HG03442 (cell line): ENCODE measurements around the gene TPSD1.
"Not testable (repeated sequence)": the region's sequence is repeated elsewhere in the genome, so short reads cannot be mapped to it uniquely, and the experiment has no call there.

Experiments
- ATAC-seq: cut with Tn5 transposase; IDR thresholded peaks from one replicate; pipeline ENCODE4 v1.9.1; 2021; ENCODE audit warnings: mild to moderate bottlenecking, moderate library complexity; ENCODE audit not compliant: unreplicated experiment

TPSD1 gene

DNA sequence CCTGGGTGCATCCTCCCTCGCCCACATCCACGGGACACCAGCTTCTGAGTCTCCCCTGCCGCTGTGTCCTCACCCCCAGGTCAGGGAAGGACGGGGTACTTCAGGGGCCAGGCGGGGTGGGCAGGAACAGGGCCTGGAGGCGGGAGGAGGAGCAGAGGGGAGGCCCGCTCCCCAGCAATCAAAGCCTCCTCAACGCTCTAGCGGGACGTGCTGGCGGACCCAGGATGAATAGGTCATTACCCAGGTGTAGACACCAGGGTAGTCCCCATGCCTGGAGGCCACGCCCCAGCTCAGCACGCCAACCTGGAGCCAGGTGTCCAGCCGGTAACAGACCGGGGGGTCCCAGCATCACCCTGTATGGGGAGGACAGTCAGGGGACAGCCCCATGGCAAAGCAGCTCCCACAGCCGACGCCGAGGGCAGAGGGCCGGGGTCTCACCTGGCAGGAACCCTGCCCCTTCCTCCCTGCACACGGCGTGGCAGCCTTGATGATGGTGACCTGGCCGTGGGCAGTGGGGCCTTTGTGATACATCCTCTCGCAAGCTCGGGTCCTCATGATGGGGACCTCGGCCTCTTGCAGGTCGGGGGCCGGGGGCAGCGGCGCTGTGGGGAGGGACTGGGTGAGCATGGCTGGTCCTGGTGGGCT lies 24.2 kb downstream of the TPSD1 start:
- ATAC-seq: no peak

DNA sequence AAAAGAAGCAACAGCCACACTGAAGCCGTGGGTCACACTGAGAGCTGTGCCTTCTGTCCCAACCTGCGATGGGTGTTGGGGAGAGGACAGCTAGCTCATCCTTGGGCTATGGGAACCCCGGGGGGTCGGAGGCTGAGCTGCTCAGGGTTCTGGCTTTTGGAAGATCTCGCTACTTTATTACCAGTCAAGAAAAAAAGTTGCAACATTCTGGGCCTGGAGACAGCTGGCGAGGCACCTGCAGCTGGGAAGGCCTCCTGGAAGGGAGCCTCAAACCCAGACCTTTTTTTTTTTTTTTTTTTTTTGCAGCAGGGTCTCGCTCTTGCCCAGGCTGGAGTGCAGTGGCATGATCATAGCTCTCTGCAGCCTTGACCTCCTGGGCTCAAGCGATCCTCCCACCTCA lies 24.9 kb downstream of the TPSD1 start:
- ATAC-seq: no peak

DNA sequence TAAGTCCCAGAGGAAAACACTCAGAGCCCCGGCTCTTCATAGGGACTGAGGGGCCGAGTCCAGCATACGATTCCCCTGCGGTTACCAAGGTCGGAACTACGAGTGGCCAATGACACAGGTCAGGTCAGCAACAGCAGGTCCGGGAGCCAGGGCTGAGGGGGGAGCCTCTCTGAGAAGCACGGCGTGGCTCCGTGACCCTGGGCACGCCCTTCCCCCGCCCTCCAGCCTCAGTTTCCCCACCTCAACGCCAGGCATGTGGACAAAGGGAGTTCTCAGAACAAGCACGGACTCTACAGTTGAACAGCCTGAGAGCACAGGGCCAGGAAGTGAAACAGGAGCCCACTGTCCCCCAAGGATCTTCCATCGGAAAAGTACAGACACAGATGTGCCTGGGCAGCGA lies 25.6 kb downstream of the TPSD1 start:
- ATAC-seq: no peak

DNA sequence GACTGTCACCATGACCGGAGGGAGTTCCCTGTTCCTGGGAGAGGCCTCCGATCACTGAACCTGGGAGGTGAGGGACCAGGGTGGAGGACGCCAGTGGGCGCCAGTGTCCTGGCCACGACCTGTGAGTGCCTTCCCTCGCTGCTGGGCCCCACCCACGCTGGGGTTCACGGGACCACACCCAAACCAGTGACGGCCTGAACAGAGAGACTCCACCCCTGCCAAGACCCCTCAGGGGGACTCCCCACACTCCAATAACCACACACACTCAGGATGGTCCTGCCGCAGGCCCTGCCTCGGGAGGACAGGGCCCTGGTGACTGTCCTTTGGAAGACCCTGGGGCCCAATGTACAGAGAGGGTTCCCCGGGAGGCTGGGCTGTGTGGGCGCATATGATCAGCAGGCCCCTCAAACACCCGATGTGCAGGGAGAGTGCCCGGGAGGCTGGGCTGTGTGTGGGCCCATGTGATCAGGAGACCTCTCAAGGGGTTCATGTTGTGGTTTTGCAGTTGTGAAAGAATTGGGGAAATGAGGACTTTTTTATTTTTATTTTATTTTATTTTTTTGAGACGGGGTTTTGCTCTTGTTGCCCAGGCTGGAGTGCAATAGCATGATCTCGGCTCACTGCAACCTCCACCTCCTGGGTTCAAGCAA lies 26.6 kb downstream of the TPSD1 start:
- no peak for ATAC-seq

DNA sequence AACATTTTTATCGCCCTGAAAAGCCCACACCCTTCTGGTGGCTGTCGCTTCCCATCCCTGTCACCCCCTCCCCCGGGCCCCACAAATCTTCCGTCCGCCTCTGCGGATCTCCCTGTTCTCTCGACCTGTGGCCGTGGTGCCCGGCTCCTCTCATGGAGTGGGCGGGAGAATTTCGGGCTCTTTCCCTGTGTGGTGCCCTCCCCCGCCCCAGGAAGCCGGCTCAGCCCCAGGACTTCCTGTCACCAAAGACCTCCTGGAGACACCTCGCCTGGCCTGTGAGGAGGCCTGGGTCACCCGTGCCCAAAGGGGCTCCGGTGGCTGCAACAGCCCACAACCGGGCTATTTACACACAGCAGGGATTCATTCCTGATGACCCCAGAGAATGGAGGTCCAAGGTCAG lies 27.4 kb downstream of the TPSD1 start:
- no peak for ATAC-seq

DNA sequence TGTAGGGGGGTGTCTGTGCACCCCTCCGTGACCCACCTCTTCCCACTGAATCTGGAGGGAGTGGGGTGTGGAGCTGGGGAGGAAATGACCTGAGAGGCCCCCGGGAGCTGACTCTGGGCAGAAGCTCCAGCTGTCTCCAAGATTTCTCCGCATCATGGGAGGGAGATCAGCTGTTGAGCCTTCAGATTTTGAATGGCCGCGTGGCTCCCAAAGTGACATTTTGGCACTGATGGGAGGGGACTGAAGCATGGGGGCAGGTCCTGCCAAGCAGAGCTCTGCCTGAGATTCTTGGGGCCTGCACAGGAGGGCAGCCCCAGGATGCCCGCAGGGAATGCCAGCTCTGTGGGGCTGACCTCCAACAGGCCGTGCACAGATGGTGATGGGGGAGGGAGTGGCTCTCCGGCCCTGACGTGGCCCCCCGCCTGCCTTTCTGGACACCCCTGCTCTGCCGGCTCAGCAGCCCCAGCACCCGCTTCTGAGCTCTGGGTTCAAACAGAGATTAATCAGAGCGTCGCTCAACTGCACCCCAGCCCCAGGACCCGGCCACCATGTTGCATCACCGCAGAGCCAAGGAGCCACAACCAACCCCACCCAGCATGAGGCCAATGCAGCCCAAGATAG lies 28.2 kb downstream of the TPSD1 start:
- ATAC-seq: no peak

DNA sequence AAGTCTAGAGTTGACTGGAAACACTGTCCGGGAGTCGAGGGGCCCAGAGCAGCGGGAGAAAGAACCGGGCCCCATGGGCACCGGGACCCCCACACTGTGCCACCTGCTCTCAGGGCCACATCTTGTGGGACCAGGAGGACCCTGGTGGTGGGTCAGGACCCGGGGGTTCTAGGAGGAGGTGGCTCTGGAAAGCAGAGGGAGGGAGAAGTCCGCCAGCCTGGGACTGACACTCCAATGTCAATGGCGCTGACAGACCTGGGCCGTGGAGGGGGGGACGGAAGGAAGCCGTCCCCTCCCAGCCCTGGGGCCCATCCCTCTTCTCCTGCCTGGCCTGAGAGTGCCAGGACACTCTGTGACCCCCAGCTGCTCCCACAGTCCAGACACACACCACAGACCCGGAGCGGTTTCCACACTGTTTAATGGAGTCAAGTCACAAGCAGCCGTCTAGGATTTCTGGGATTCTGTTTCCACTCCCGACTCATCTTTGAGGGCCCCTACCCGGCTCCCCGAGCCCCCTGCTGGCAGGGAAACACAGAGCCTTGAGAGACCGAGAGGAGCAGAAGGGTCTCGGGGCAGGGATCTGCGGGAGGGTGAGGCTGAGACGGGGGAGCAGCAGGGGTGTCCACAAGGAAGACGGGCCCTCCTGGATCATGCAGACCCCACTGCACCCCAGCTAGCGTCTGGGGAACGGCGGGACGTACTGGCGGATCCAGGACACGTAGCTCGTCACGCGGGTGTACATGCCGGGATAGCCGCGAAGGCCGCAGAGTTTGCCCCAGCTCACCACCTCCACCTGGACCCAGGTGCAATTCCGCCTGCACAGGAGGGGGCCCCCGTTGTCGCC lies 30.0 kb downstream of the TPSD1 start:
- ATAC-seq: no peak

DNA sequence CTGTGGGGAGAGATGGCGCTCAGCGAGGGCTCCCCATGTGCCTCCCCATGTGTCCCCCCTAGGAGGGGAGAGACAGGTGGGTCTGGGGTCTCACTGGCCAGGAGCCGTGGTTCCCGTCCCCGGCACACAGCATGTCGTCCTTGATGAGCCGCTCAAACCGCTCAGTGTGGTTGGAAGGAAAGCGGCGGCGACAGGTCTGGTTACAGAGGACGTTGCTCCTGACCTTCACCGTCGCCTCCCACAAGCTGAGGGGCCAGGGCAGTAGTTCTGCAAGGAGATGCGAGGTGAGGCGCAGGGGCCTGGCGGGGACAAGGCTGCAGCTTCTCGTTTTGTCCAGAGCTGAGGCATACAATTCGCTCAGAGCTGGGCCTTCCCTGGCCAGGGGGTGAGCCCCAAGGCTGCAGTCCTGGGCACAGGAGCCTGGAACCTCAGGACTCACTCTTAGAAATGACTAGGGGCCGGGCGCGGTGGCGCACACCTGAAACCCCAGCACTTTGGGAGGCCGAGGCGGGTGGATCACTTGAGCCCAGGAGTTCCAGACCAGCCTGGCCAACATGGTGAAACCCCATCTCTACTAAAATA lies 30.7 kb downstream of the TPSD1 start:
- ATAC-seq: no peak

DNA sequence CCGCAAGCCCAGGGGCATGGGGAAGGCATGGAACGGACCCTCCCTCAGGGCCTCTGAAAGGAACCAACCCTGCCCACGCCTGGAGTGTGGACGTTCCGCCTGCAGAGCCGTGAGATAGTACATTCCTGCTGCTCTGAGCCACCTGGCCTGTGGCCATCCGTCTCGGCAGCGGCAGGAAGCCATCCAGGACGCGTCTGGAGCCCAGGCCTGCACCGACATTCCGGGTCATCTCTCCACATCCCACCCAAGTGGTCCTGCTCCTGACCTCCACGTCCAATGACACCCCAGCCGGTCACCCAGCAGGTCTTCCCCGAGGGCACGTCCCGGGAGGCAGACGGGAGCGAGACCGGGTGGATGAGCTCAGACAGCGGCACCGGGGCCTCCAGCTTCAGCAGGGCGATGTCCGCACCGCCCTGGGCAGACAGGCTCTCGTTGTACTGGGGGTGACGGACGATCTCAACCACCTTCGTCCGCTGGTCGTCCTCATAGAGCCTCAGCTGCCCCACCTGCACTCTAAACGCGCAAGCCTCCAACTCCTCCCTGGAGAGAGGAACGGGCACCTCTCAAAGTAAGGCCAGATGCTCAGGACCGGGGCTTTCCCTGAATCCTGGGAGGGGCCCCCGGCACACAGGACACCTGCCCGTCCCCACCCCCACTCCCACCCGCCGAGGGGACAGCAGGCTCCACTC lies 32.3 kb downstream of the TPSD1 start:
- ATAC-seq: no peak

DNA sequence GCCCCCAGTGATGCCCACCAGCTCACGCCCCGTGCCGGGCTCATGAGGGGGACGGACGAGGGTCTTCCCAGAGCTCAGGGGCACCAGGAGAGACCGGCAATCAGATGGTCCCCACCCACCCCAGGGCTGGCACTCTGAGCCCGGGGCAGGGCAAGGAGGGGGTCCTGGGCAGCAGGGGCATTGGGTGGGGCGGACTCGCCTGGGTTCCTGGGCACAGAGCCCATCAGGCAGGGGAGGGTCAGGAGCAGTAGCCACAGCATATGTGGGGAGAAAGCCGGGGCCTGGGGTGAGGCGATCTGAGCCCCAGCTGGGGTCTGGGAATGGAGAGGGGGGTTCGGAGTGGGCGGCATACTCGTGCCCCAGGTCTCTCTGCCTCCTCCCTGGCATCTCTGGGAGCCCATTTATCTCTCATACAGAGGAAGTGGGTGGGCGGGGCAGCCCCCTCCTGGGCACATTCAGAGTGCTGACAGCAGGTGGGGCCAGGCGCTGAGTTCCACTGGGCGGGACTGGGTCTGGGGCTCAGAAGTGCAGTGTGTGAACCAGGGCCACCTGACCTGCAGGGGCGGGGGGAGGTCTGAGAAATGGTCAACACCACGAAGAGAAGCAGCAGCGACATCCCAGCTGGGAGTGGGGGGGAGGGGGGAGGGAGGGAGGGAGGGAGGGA lies 33.1 kb downstream of the TPSD1 start:
- ATAC-seq: no peak

DNA sequence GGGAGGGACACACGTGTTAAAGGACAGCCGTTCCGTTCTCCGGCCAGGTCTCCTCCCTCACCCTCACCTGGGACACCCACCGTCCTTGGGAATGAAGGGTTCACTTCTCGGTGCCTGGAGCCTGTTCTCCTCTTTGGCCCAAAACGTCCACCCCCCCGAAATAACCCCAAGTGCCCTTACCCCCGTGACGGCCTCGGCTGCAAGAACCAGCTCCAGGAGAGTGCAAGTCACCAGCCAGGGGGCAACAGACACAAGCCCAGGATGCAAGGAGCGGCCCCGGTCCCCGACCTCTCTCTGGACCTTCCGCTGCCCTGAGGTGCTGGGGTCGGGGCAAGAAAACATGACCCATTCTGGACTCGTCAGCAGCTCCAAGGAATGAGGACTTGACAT lies 33.6 kb downstream of the TPSD1 start:
- ATAC-seq: no peak

DNA sequence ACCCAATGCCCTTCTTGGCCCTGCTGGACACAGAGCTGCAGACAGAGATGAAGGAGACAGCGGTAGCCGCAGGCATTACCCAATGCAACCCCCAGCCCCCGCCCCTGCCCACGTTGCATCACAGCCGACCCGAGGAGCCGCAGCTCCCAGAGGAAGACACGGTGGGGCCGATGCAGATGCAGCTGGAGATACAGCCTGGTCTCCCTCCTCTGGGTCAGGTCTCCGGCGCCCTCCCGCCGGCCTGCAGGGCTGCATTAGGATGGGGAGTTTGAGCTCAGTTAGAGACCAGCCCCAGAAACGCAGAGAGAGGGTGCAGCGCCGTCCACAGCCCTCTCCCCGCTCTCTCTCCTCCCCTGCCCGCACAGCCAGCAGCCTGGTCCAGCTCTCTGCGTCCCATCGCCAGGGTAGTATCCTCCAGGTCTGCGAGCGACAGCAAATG lies 34.2 kb downstream of the TPSD1 start:
- no peak for ATAC-seq

DNA sequence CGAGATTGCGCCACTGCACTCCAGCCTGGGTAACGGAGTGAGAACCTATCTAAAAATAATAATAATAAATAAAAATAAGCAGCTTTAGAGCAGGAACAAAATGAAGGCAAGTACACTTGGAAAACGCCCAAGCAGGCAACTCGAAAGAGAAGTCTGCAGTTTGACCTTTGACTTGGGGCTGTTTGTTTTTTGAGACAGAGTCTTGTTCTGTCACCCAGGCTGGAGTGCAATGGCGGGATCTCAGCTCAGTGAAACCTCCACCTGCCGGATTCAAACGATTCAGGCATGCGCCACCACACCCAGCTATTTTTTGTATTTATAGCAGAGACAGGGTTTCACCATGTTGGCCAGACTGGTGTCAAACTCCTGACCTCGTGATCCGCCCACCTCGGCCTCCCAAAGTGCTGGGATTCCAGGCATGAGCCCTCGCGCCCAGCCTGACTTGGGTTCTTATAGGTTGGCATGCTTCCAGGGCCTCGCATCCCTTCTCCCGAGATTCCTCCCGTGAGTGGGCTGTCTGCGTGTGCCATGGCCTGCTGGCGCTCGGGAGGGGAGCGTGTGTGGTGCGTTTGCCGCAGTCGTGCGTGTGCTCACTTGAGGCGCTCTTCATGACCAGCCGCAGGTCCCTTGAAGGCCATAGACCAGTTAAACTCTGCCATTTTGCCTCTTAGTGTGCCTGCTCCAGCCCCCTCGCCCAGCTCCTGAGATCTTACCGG lies 35.1 kb downstream of the TPSD1 start:
- ATAC-seq: no peak

DNA sequence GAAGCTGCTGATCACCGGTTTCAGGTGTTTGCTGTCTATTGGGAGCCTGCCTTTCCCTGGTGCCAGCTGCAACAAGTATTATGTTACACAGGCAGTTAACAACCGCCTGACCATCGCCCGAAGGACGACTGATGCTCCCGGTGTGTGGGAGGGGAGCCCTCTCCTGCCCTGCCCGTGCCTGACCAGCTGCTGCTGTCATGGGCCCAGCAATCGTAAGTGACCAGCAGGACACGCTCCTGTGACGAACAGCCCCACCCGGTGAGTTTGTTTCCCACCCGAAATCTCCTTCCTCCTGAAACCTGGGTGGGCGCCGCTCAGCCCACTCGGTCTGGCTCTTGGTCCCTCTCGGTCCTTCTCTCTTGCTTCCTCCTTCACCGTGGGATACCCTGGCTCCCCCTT lies 35.7 kb downstream of the TPSD1 start:
- no peak for ATAC-seq

DNA sequence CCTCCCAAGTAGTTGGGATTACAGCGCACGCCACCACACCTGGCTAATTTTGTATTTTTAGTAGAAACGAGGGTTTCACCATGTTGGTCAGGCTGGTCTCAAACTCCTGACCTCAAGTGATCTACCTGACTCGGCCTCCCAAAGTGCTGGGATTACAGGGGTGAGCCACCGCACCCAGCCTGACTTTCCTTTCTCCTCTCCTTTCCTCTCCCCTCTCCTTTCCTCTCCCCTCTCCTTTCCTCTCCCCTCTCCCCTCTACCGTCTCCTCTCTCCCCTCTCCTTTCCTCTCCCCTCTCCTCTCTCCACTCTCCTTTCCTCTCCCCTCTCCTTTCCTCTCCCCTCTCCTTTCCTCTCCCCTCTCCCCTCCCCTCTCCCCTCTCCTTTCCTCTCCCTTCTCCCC lies 36.3 kb downstream of the TPSD1 start:
- ATAC-seq: not testable (repeated sequence)

DNA sequence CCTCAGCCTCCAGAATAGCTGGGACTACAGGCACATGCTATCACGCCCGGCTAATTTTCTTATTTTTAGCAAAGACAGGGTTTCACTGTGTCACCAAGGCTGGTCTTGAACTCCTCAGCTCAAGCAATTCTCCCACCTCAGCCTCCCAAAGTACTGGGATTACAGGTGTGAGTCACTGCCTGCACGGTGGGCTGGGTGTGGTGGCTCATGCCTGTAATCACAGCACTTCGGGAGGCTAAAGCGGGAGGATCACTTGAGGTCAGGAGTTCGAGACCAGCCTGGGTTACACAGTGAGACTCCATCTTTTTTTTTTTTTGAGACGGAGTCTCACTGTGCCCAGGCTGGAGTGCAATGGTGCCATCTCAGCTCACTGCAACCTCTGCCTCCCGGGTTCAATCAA lies 36.9 kb downstream of the TPSD1 start:
- not testable (repeated sequence) for ATAC-seq

DNA sequence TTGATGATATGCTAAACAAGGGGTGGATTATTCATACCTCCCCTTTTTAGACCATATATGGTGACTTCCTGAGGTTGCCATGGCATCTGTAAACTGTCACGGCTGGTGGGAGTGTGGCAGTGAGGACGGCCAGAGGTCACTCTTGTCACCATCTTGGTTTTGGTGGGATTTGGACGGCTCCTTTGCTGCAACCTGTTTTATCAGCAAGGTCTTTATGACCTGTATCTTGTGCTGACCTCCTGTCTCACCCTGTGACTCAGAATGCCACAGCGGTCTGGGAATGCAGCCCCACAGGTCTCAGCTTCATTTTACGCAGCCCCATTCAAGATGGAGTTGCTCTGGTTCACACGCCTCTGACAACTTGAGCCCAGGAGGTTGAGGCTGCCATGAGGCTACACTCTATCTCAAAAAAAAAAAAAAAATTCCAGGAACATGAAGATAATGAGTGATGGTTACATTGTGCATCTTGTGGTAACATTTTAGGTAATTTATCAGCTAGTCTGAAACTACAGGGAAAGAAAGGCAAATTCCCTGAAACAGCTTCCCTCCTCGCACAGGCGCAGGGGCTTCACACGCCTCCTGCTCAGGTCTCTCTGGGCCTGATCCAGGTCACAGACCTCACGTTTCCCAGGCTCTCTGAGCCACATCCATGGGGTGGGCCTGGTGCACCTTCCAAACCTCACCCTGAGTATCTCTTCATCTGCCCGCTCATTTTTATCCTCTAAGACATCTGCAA lies 38.2 kb downstream of the TPSD1 start:
- no peak for ATAC-seq

DNA sequence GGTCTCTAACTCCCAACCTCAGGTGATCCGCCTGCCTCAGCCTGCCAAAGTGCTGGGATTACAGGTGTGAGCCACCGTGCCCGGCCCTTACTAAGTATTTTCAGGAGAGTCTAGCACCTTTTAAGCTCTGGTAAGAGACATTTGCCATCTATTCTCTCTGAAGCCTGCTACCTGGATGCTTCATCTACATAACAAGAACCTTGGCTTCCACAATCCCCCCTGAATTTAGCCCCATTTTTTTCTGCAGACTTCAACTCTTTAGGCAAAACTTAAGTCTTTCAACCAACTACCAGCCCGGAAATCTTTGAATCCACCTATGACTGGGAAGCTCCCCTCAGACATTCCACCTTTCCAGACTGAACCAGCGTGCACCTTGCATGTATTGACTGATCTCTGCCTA lies 39.6 kb downstream of the TPSD1 start:
- no peak for ATAC-seq

DNA sequence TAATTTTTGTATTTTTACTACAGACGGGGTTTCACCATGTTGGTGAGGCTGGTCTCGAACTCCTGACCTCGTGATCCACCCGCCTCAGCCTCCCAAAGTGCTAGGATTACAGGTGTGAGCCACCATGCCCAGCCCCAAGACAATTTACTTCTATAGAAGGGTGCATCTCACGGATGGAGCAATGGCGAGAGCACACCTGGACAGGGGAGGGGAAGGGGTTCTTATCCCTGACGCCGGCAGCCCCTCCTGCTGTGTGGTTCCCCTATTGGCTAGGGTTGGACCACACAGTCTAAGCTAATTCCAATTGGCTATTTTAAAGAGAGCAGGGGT lies 40.8 kb downstream of the TPSD1 start:
- not testable (repeated sequence) for ATAC-seq
